HepG2 (cell line): ENCODE results near the gene KDM5C. TPM values are rescaled to one million over a fixed set of nuclear protein-coding genes. Genes with fewer than 3 reads are reported as not detected.

ENCODE experiments used
- ATRX ChIP-seq: sonication (generic); formaldehyde crosslinking; IDR thresholded peaks from 2 replicates; pipeline ENCODE4 v1.4.0; 2020; ENCODE audit warnings: missing genetic modification reagents, borderline replicate concordance
- CREBL2 ChIP-seq: sonication (generic); formaldehyde crosslinking; IDR thresholded peaks from 2 replicates; pipeline ENCODE4 v1.8.1; 2023; ENCODE audit warnings: missing genetic modification reagents, mild to moderate bottlenecking, borderline replicate concordance
- FOXP4 ChIP-seq: sonication (generic); formaldehyde crosslinking; IDR thresholded peaks from 2 replicates; pipeline ENCODE4 v1.4.0; 2020; ENCODE audit warnings: missing genetic modification reagents
- IKZF4 ChIP-seq: sonication (generic); formaldehyde crosslinking; IDR thresholded peaks from 2 replicates; pipeline ENCODE4 v1.5.1; 2020; ENCODE audit warnings: borderline replicate concordance, mild to moderate bottlenecking, low read depth, missing genetic modification reagents; ENCODE audit errors: not compliant biosample characterization
- IRF9 ChIP-seq: sonication (generic); formaldehyde crosslinking; IDR thresholded peaks from 2 replicates; pipeline ENCODE4 v1.8.0; 2022; ENCODE audit warnings: missing genetic modification reagents, mild to moderate bottlenecking, borderline replicate concordance
- ISX ChIP-seq: sonication (generic); formaldehyde crosslinking; conservative IDR thresholded peaks from 2 replicates; pipeline ENCODE4 v1.5.0; 2020; ENCODE audit warnings: missing genetic modification reagents
- MYPOP ChIP-seq: sonication (generic); formaldehyde crosslinking; IDR thresholded peaks from 2 replicates; pipeline ENCODE4 v1.8.1; 2023; ENCODE audit warnings: mild to moderate bottlenecking, moderate library complexity, missing genetic modification reagents
- MZF1 ChIP-seq: sonication (generic); formaldehyde crosslinking; IDR thresholded peaks from 2 replicates; pipeline ENCODE4 v1.8.1; 2023; ENCODE audit warnings: mild to moderate bottlenecking, missing genetic modification reagents, borderline replicate concordance
- NFATC3 ChIP-seq: sonication (generic); formaldehyde crosslinking; IDR thresholded peaks from 2 replicates; pipeline ENCODE4 v1.5.1; 2020; ENCODE audit warnings: mild to moderate bottlenecking, missing genetic modification reagents
- NFRKB ChIP-seq: fragments of 450-650 bp; IDR thresholded peaks from 2 replicates; pipeline ENCODE4 v1.6.1; 2017
- PCBP1 ChIP-seq: fragments of 200-400 bp; formaldehyde crosslinking; IDR thresholded peaks from 2 replicates; pipeline ENCODE4 v1.6.1; 2017; ENCODE audit warnings: mild to moderate bottlenecking, low read depth, low read length, borderline replicate concordance
- RXRB ChIP-seq: IDR thresholded peaks from 2 replicates; pipeline ENCODE4 v1.6.1; 2016; ENCODE audit warnings: borderline replicate concordance, missing genetic modification reagents, missing compliant biosample characterization
- SNAPC2 ChIP-seq: sonication (generic); formaldehyde crosslinking; IDR thresholded peaks from 2 replicates; pipeline ENCODE4 v1.8.1; 2022; ENCODE audit warnings: mild to moderate bottlenecking, missing genetic modification reagents
- ZC3H4 ChIP-seq: sonication (generic); formaldehyde crosslinking; IDR thresholded peaks from 2 replicates; pipeline ENCODE4 v1.4.0; 2020; ENCODE audit warnings: missing genetic modification reagents, borderline replicate concordance
- ZNF225 ChIP-seq: sonication (generic); formaldehyde crosslinking; IDR thresholded peaks from 2 replicates; pipeline ENCODE4 v1.4.0; 2020; ENCODE audit warnings: mild to moderate bottlenecking, missing genetic modification reagents
- ZNF414 ChIP-seq: sonication (generic); formaldehyde crosslinking; IDR thresholded peaks from 2 replicates; pipeline ENCODE4 v1.5.0; 2020; ENCODE audit warnings: missing genetic modification reagents
- ZNF446 ChIP-seq: sonication (generic); formaldehyde crosslinking; IDR thresholded peaks from 2 replicates; pipeline ENCODE4 v1.5.0; 2020; ENCODE audit warnings: mild to moderate bottlenecking, missing genetic modification reagents
- ZNF563 ChIP-seq: sonication (generic); formaldehyde crosslinking; IDR thresholded peaks from 2 replicates; pipeline ENCODE4 v1.8.0; 2022; ENCODE audit warnings: mild to moderate bottlenecking, moderate library complexity, missing genetic modification reagents
- ZNF709 ChIP-seq: sonication (generic); formaldehyde crosslinking; IDR thresholded peaks from 2 replicates; pipeline ENCODE4 v1.5.0; 2020; ENCODE audit warnings: mild to moderate bottlenecking, missing genetic modification reagents
- ZNF790 ChIP-seq: sonication (generic); formaldehyde crosslinking; IDR thresholded peaks from 2 replicates; pipeline ENCODE4 v1.8.0; 2022; ENCODE audit warnings: missing genetic modification reagents, mild to moderate bottlenecking, borderline replicate concordance
- ZNF841 ChIP-seq: sonication (generic); formaldehyde crosslinking; IDR thresholded peaks from 2 replicates; pipeline ENCODE4 v1.8.1; 2023; ENCODE audit warnings: missing genetic modification reagents, borderline replicate concordance
- ZSCAN5A ChIP-seq: sonication (generic); formaldehyde crosslinking; IDR thresholded peaks from 2 replicates; pipeline ENCODE4 v1.8.0; 2022; ENCODE audit warnings: mild to moderate bottlenecking, missing genetic modification reagents, borderline replicate concordance
- polyA plus RNA-seq, 8 experiments: library from polyadenylated mRNA; depleted of rRNA in 3 of 8; stranded (reverse) in 7 of 8; unstranded in 1 of 8; fragments of >200 nt; fragmentation: Illumina TruSeq in 4 of 8; extraction: Trizol in 4 of 8; gene quantifications; 2 replicates each; pipeline versions ENCODE4 v1.2.1 to v1.2.3, GENCODE V29; 2011 to 2016; ENCODE audit warnings: low read depth in 4 of 8, missing spikeins in 1 of 8, mixed read lengths in 1 of 8; ENCODE audit not compliant: insufficient read depth in 1 of 8
- total RNA-seq, 5 experiments: library from RNA; depleted of rRNA; stranded (reverse); fragments of >200 nt; fragmentation: Illumina TruSeq; extraction: Trizol; gene quantifications; 2 replicates each; pipeline ENCODE4 v1.2.3, GENCODE V29; 2016; ENCODE audit warnings: low read depth in 1 of 5

KDM5C gene
- total and polyA plus RNA-seq, 2 of the 13 experiments (the other 11 are each of a cell fraction or from before 2014, with no cell fraction given): 32.5 to 34.0 TPM

- no peak for TF ChIP-seq CREBL2 (CRISPR knock-in tag)
- no peak for TF ChIP-seq RXRB (CRISPR knock-in tag)
- TF ChIP-seq IKZF4 (CRISPR knock-in tag): no peak
- 0 out of 2 replicates have a peak, but pooled peaks have one; percentile 49 for TF ChIP-seq ZNF446
- no peak for TF ChIP-seq ZNF225 (CRISPR knock-in tag)
- peak; percentile 43; the same call in 1 of the 2 replicates for TF ChIP-seq ZNF563
- TF ChIP-seq ZC3H4: no peak
- TF ChIP-seq FOXP4 (CRISPR knock-in tag): no peak
- TF ChIP-seq SNAPC2 (CRISPR knock-in tag): no peak
- TF ChIP-seq NFRKB: no peak
- TF ChIP-seq MZF1: no peak
- no peak for TF ChIP-seq PCBP1
- TF ChIP-seq ATRX: no peak
- TF ChIP-seq NFATC3 (CRISPR knock-in tag): no peak
- no peak; the same call in 1 of the 2 replicates for TF ChIP-seq ZNF790 (CRISPR knock-in tag)
- TF ChIP-seq IRF9: 0 out of 2 replicates have a peak, but pooled peaks have one; percentile 19
- TF ChIP-seq ZSCAN5A (CRISPR knock-in tag): no peak
- 0 out of 2 replicates have a peak, but pooled peaks have one; percentile 6 for TF ChIP-seq ZNF414 (CRISPR knock-in tag)
- no peak for TF ChIP-seq MYPOP
- TF ChIP-seq ZNF841: no peak
- TF ChIP-seq ZNF709 (CRISPR knock-in tag): peak; percentile 7; the same call in 1 of the 2 replicates
- TF ChIP-seq ISX: 0 out of 2 replicates have a peak, but pooled peaks have one; percentile 16
These were observed 800 bp downstream of the KDM5C start (continued) for GRCh38 chrX:53223955-53224859.
